ENCODE results near the gene DIPK2A.

GRCh38 chr3:143934791-143935190, 36.8 kb upstream of the DIPK2A start:
- TF ChIP-seq EP300 (IDR thresholded peaks at IDR 0.05) (no peak), CTCF (IDR thresholded peaks at IDR 0.05) (no peak), POLR2A (IDR thresholded peaks at IDR 0.05) (no peak)
